Right renal cortex interstitium (tissue), 3 donors: ENCODE data around the gene RIPOR3. TPM values are rescaled to one million over a fixed set of nuclear protein-coding genes. Genes with fewer than 3 reads are reported as not detected.

ENCODE experiments used
- DNase-seq, 3 donors: peaks; one replicate each; pipeline ENCODE4 v3.0.0-alpha.2; 2013; ENCODE audit warnings: low read depth in 3 of 3, low spot score in 2 of 3
- polyA plus RNA-seq, 3 donors: library from polyadenylated mRNA; unstranded; fragments of 120-200 nt; gene quantifications; one replicate each; pipeline ENCODE4 v1.2.1, GENCODE V29; 2013; ENCODE audit not compliant: insufficient read length in 3 of 3

The RIPOR3 gene
- polyA plus RNA-seq, 3 donors: 6.4 to 6.9 (median 6.5) TPM

GRCh38 chr20:50595433-50595895 is 95.9 kb downstream of the RIPOR3 start:
- DNase-seq: no peak

GRCh38 chr20:50594591-50595432 is 96.5 kb downstream of the RIPOR3 start:
- no peak for DNase-seq

GRCh38 chr20:50594231-50594590 is 97.1 kb downstream of the RIPOR3 start:
- DNase-seq: no peak

- DNase-seq: no peak
Observed at GRCh38 chr20:50593005-50593335, 98.4 kb downstream of the RIPOR3 start.

- no peak for DNase-seq
Observed at GRCh38 chr20:50592282-50593004, 98.9 kb downstream of the RIPOR3 start.

- no peak for DNase-seq
Observed at GRCh38 chr20:50591233-50591852, 100.0 kb downstream of the RIPOR3 start.

- DNase-seq: no peak
Observed at GRCh38 chr20:50590348-50590664, 101.0 kb downstream of the RIPOR3 start.

GRCh38 chr20:50589548-50590347 is 101.6 kb downstream of the RIPOR3 start:
- no peak for DNase-seq

GRCh38 chr20:50588034-50588736 is 103.2 kb downstream of the RIPOR3 start:
- DNase-seq: no peak

GRCh38 chr20:50587291-50587961 is 103.9 kb downstream of the RIPOR3 start:
- no peak for DNase-seq

GRCh38 chr20:50586531-50587232 is 104.7 kb downstream of the RIPOR3 start:
- no peak for DNase-seq

- no peak for DNase-seq
Observed at GRCh38 chr20:50585678-50586077, 105.7 kb downstream of the RIPOR3 start.

GRCh38 chr20:50585214-50585613 is 106.1 kb downstream of the RIPOR3 start:
- DNase-seq: no peak

- DNase-seq: no peak
Observed at GRCh38 chr20:50584687-50585086, 106.7 kb downstream of the RIPOR3 start.

- no peak for DNase-seq
Observed at GRCh38 chr20:50583442-50584150, 107.7 kb downstream of the RIPOR3 start.

- no peak for DNase-seq
Observed at GRCh38 chr20:50582591-50583234, 108.6 kb downstream of the RIPOR3 start.

- no peak for DNase-seq
Observed at GRCh38 chr20:50582092-50582491, 109.2 kb downstream of the RIPOR3 start.
